Testis (tissue), 3 donors: Measurements from ENCODE around the gene DCAF17. TPM values are rescaled to one million over a fixed set of nuclear protein-coding genes. Genes with fewer than 3 reads are reported as not detected.

Source experiments
- DNase-seq: peaks from one replicate; pipeline ENCODE4 v3.0.0-alpha.2; 2019
- H3K27ac ChIP-seq, 2 donors: fragments of 200-600 bp; sonication (generic); one replicate each; pipeline ENCODE4 v1.5.1; 2019
- H3K27me3 ChIP-seq: fragments of 200-600 bp; sonication (generic); one replicate; pipeline ENCODE4 v1.5.1; 2019
- H3K36me3 ChIP-seq: fragments of 200-600 bp; sonication (generic); one replicate; pipeline ENCODE4 v1.5.1; 2017; ENCODE audit warnings: low read depth; ENCODE audit errors: missing control alignments
- H3K4me1 ChIP-seq: fragments of 200-600 bp; sonication (generic); one replicate; pipeline ENCODE4 v1.5.1; 2019
- H3K4me3 ChIP-seq, 2 donors: fragments of 200-600 bp; sonication (generic); one replicate each; pipeline ENCODE4 v1.5.1; 2017 to 2019
- H3K9me3 ChIP-seq: fragments of 200-600 bp; sonication (generic); one replicate; pipeline ENCODE4 v1.5.1; 2017
- POLR2A ChIP-seq: fragments of 450-650 bp; IDR thresholded peaks from one replicate; pipeline ENCODE4 v1.6.1; 2017; ENCODE audit warnings: antibody characterized with exemption, mild to moderate bottlenecking, moderate library complexity
- WGBS, 2 donors: methylation state at CpG; one replicate each; pipeline ENCODE4 v1.1.5; 2018; 5-methylcytosine and 5-hydroxymethylcytosine counted together
- intact Hi-C: fragments of 100-400 bp; cut with DNase I; formaldehyde crosslinking; loops from one replicate; pipeline ENCODE4 v1.15.1; 2023; ENCODE audit warnings: low total_unique reads
- polyA plus RNA-seq: library from polyadenylated mRNA; stranded (reverse); fragments of 350-450 nt; fragmentation: Illumina TruSeq; extraction: RNeasy Lipid Tissue Mini Kit (QIAGEN cat#74804); gene quantifications from one replicate; pipeline ENCODE4 v1.2.3, GENCODE V29; 2014; ENCODE audit warnings: low read depth, low replicate concordance; ENCODE audit not compliant: insufficient read depth
- total RNA-seq, 2 donors: library from RNA; depleted of rRNA; stranded (reverse); fragments of >200 nt; gene quantifications; one replicate each; pipeline ENCODE4 v1.2.3, GENCODE V29; 2016
- TF ChIP-seq, protein P1 (sequence below), 3 experiments: fragments of 450-650 bp in 2 of 3; fragments of 200-600 bp in 1 of 3; sonication (generic) in 1 of 3; IDR thresholded peaks; one replicate each; pipeline ENCODE4 v1.5.1; 2016 to 2019; ENCODE audit warnings: antibody characterized with exemption in 3 of 3, mild to moderate bottlenecking in 2 of 3, moderate library complexity in 1 of 3

DCAF17 gene
- total and polyA plus RNA-seq, 3 donors from 2014 or later, result 15.7 to 29.2 (median 24.4) TPM

DNA sequence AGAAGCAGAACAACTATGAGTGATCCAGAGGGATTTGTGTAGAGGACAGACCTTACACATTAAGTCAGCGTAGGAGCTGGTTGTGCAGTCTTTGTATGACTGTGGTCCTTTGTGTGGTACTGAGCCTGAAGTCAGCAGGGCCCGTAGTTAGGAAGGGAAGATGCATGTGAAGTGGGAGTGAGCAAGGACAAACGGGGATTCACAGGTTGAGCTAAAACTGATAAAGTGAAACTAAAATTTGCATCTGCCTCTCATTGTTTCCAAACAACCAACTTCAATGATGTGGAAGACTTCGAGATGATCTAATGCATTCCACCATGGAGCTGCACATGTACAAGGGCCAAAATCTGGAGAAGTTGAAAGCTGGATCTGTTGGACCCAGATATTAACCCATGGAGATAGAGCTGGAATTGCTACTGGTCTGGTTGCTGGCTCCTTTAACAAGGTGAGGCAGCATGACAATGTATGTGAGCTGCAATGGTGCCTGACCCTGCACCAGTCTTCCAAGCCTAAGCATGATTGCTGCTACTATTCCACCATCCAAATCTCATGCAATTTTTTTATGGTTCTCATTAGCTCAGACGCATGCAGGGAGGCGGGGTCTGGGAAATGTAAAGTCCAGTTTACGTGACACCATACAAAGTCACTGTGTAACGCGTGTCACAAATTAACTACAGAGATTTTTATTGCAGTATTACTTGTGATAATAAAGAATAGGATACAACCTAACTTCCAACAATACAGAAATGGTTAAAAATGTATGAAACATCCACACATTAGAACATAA, 76.1 kb downstream of the DCAF17 start:
- H3K9me3 ChIP-seq, result no peaks in the 10 kb centered on the region
- DNase-seq, result no peak
- intact Hi-C loops, result no loop called here
- H3K27me3 ChIP-seq, result no peaks in the 10 kb centered on the region
- WGBS, 2 donors, result 89 to 94% methylated on average over 9 of the region's 9 CpGs
- no peak overlapping the region for H3K27ac ChIP-seq
- TF ChIP-seq POLR2A, result no peak
- H3K4me1 ChIP-seq, result no peaks in the 10 kb centered on the region
- H3K4me3 ChIP-seq, result no peak overlapping the region
- H3K36me3 ChIP-seq, result no peaks in the 10 kb centered on the region

DNA sequence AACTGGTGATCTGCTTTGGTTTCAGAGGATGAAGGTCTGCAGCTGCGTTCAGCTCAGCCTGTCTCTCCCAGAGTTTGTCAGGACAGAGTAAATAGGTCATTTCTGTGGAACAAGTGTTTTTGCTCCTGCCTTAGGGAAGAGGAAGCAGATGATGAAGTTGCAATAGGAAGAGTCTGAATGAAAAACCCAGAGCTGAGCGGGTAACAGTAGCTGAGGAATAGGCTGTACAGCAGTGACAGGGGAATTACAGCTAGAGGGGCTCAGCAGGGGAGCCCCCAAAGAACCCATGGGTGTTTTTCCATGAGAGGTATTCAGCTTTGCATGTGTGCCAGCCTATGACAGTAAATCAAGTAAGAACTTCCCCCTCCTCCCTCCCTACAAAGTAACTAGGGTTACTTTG, 78.0 kb downstream of the DCAF17 start:
- WGBS, 2 donors, result 81 to 86% methylated on average over 2 of the region's 2 CpGs
- no peaks in the 10 kb centered on the region for H3K36me3 ChIP-seq

DNA sequence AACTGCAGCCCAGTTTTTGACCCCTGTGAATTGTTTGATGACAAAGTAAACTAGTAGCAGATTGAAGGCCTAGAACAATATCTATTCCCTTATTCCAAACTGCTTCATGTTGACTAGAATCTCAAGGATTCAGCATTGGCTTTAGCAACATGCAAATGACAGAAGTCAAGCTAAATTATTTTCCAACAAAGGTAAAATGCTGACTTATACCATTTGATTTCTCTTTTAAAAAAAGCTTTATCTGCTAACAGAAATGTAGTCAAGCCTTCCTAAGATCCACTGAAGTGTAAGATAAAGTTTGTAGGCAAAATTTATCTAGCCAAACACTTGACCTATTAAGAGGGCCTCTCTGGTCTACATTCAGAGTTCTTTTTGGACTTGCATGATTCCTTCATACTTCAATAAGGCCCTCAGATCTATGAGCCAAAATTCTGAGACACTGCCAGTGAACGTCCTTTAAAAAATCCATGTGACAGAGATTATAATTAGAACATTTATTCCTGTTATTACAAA, 78.7 kb downstream of the DCAF17 start:
- H3K27ac ChIP-seq, result no peak overlapping the region
- WGBS, 2 donors, result 39 to 50% methylated on average over 1 of the region's 1 CpG

More for the DNA sequence above, 78.0 kb downstream of the DCAF17 start:
- no peak for TF ChIP-seq POLR2A
- TF ChIP-seq, protein P1, sequence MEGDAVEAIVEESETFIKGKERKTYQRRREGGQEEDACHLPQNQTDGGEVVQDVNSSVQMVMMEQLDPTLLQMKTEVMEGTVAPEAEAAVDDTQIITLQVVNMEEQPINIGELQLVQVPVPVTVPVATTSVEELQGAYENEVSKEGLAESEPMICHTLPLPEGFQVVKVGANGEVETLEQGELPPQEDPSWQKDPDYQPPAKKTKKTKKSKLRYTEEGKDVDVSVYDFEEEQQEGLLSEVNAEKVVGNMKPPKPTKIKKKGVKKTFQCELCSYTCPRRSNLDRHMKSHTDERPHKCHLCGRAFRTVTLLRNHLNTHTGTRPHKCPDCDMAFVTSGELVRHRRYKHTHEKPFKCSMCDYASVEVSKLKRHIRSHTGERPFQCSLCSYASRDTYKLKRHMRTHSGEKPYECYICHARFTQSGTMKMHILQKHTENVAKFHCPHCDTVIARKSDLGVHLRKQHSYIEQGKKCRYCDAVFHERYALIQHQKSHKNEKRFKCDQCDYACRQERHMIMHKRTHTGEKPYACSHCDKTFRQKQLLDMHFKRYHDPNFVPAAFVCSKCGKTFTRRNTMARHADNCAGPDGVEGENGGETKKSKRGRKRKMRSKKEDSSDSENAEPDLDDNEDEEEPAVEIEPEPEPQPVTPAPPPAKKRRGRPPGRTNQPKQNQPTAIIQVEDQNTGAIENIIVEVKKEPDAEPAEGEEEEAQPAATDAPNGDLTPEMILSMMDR (IDR thresholded peaks at IDR 0.05), result no peak
- Histone ChIP-seq H3K27ac (no peak overlapping the region), H3K9me3 (no peaks in the 10 kb centered on the region), H3K4me1 (no peaks in the 10 kb centered on the region), H3K4me3 (no peak overlapping the region), H3K27me3 (no peaks in the 10 kb centered on the region)
- intact Hi-C loops, result no loop called here
- DNase-seq, result no peak

DNA sequence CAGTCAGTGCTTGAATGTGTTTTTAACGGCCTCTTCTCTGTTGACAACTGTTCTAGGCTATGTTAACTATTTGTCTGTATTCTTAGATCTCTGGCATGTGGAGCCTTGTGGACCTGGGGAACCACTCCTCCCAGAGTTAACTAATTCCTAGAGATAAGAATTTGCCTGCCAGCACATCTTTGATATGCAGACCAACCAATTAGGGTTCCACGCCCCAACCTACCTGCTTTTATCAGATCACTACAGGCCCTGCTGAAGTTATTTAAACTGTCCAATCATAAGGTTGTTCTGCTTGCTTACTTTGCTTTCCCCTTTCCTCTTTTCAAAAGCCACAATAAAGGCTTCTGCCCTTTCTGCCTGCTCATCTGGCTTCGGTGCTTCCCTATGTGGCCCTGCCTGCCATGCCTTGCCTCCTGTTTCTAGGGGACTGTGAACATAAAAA, 79.7 kb downstream of the DCAF17 start:
- Histone ChIP-seq H3K4me1 (no peaks in the 10 kb centered on the region), H3K9me3 (no peaks in the 10 kb centered on the region), H3K4me3 (no peak overlapping the region), H3K27me3 (no peaks in the 10 kb centered on the region), H3K27ac (no peak overlapping the region), H3K36me3 (no peaks in the 10 kb centered on the region)
- TF ChIP-seq POLR2A, result no peak
- TF ChIP-seq, protein P1 (IDR thresholded peaks at IDR 0.05), result no peak
- DNase-seq, result no peak
- intact Hi-C loops, result no loop called here
- WGBS, 2 donors, result 80 to 82% methylated on average over 3 of the region's 3 CpGs

More for the DNA sequence above, 78.7 kb downstream of the DCAF17 start:
- Histone ChIP-seq H3K9me3 (no peaks in the 10 kb centered on the region), H3K4me3 (no peak overlapping the region), H3K36me3 (no peaks in the 10 kb centered on the region), H3K27me3 (no peaks in the 10 kb centered on the region), H3K4me1 (no peaks in the 10 kb centered on the region)
- intact Hi-C loops, result no loop called here
- TF ChIP-seq, protein P1 (IDR thresholded peaks at IDR 0.05), result no peak
- no peak for TF ChIP-seq POLR2A
- DNase-seq, result no peak

DNA sequence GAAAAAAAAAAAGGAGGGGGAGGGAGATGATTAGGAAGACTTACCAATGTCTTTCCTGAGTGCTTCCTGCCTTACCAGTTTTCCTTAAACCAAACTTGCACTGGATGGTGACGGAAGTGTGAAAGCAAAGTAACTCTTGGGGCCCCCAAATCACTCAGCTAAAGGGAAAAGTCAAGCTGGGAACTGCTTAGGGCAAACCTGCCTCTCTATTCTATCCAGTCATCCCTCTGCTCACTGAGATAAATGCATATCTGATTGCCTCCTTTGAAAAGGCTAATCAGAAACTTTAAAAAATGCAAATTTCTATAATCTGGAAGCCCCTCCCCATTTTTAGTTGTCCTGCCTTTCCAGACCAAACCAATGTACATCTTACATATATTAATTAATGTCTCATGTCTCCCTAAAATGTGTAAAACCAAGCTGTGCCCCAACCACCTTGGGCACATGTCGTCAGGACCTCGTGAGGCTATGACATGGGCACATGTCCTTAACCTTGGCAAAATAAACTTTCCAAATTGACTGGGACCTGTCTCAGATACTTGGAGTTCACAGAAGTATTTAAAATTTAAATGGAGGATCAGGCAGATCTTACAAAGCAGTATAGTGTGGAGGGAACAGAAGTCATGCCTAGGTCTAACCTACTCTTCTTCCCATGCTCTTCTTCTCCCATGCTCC, 81.0 kb downstream of the DCAF17 start:
- no peak overlapping the region for H3K4me3 ChIP-seq
- 93 to 94% methylated on average over 3 of the region's 3 CpGs for WGBS, 2 donors
- no peaks in the 10 kb centered on the region for H3K9me3 ChIP-seq
- H3K4me1 ChIP-seq, result no peaks in the 10 kb centered on the region
- H3K27me3 ChIP-seq, result no peaks in the 10 kb centered on the region
- intact Hi-C loops, result no loop called here
- no peaks in the 10 kb centered on the region for H3K36me3 ChIP-seq
- no peak overlapping the region for H3K27ac ChIP-seq
- no peak for DNase-seq
- TF ChIP-seq, protein P1 (IDR thresholded peaks at IDR 0.05), result no peak
- no peak for TF ChIP-seq POLR2A
